UCSD-AML1 (cell line): ENCODE measurements around the gene CLIC1.
A peak's percentile ranks its signal among the peaks of the same experiment; 100 is the strongest.

Experiments used
- DNase-seq: peaks from one replicate; lab custom pipeline; 2025; ENCODE audit not compliant: unreplicated experiment; lab: John Stamatoyannopoulos, UW

The CLIC1 gene

GRCh38 chr6:31736021-31736767 is at the start of gene CLIC1:
CLIC1 (minus strand) TSS chr6:31736530; CDS start chr6:31736300, 230 bp downstream.
- DNase-seq = peak; percentile 91

GRCh38 chr6:31785475-31785874 is 49.1 kb upstream of the CLIC1 start:
- no peak for DNase-seq

DNA sequence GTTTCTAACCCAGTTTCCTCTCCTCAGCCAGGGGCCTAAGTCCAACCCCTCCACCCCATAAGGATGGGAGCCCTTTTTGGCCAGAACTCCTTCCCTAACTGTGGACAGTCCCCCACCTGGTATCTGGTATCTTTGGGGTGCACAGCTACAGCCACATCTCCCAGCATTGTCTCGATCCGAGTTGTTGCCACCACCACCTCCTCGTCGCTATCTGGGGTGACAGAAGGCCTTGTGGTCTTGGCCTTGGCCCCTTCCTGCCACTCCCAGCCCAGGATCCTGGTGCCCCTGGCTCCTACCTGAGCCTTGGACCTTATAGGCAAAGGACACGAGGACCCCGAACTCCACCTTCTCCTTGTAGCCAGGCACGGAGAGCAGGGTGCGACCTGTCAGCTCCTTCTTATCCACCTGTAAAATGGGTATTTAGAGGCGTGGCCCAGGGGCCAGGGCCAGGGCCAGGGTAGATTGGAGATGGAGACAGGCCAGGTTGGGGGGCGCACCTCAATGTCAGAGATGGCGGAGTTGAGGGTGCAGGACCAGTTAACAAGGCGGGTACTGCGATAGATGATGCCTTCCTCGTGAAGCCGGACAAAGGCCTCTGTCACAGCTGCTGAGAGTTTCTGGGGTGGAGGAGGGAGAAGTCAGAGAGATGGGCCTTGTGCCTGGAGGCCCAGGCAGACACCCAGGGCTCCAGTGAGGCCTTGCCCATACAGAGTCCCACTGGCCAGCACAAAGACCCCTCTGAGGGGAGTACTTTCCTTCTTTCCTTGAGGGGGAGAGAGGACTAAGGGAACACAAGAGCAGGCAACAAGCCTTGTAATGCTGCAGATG is 48.0 kb upstream of the CLIC1 start:
- no peak for DNase-seq

GRCh38 chr6:31782126-31782855 is 46.0 kb upstream of the CLIC1 start:
- no peak for DNase-seq

- DNase-seq = no peak
These were observed 45.2 kb upstream of the CLIC1 start for GRCh38 chr6:31781244-31782125.

- no peak for DNase-seq
These were observed 44.3 kb upstream of the CLIC1 start for GRCh38 chr6:31780507-31781243.

GRCh38 chr6:31779908-31780307 is 43.6 kb upstream of the CLIC1 start:
- no peak for DNase-seq

- DNase-seq = no peak
These were observed 42.9 kb upstream of the CLIC1 start for GRCh38 chr6:31778999-31779885.

DNA sequence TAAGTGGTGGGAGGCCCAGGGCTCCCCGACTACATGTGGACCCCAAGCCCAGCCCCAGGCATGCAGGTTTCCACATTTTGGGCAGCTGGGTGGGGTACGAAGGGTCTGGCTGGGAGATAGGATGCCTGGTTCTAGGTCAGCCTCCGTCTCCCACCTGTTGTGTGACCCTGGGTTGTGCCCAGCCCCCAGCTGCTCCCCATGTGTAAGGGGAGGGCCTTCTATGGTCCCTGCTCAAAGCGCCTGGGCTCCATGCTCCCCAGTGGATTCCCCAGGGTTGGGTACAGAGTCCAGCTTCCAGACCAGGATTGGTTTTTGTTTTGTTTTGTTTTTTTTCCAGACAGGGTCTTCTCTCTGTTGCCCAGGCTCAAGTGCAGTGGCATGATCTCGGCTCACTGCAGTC is 41.9 kb upstream of the CLIC1 start:
- DNase-seq = no peak

DNA sequence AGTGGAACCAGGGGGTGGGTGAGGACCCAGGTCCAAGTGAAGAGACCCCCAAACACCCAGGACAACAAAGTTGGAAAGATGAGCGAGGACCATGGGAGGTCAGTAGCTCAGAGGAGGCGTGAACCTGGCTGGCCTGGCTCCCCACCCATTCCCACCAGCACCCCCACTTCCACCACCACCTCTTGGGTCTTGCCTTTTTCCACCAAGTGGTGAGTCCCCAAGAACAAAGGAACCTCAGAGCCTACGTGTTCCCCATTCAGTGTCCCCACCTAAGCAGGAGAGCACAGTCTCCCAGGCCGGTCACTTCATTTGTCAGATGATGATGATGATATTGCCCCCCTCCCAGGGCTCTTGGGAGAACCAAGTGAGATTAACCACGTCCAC is 41.3 kb upstream of the CLIC1 start:
- DNase-seq = no peak

GRCh38 chr6:31776989-31777666 is 40.8 kb upstream of the CLIC1 start, which contains the start of gene VWA7:
VWA7 (minus strand) TSS chr6:31777328; CDS start chr6:31776779, 549 bp downstream.
- DNase-seq = peak; percentile 86

DNA sequence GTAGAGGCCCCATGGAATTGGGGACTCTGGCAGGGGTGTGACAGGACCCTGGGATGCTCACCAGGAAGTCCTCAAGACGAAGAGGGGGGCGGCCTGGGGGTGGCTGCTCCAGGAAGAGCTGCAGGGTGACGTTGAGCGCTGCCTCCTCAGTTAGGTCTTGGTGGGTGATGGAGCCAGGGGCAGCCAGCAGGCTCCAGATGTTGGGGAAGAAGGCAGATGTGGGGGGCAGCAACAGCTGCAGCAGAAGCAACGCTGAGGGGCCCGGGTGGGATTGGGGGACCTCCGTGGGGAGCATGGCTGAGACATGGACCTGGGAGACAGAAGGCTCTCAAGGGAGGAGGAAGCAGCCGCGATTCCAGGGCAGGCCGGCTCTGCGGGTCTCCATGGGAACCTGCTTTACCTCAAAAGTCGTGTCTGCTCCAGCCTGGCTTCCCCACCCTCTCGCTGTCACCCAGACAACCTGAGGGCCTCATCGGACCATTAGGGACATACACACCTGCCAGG is 40.2 kb upstream of the CLIC1 start:
- no peak for DNase-seq

GRCh38 chr6:31775633-31776484 is 39.5 kb upstream of the CLIC1 start:
- no peak for DNase-seq

- DNase-seq = no peak
These were observed 38.9 kb upstream of the CLIC1 start for GRCh38 chr6:31775184-31775583.

DNA sequence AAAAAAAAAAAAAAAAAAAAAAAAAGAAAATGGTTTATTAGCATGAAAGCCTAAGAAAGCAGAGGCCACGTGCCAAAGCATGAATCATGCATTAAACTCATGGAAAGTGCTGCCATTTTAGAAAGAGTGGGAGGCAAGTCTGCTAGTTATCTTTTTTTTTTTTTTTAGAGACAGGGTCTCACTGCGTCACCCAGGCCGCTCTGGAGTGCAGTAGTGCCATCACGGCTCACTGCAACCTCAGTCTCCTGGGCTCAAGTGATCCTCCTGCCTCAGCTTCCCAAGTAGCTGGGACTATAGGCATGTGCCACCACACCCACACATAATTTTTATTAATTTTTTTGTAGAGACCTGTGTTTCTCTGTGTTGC is 35.6 kb upstream of the CLIC1 start:
- DNase-seq = no peak

DNA sequence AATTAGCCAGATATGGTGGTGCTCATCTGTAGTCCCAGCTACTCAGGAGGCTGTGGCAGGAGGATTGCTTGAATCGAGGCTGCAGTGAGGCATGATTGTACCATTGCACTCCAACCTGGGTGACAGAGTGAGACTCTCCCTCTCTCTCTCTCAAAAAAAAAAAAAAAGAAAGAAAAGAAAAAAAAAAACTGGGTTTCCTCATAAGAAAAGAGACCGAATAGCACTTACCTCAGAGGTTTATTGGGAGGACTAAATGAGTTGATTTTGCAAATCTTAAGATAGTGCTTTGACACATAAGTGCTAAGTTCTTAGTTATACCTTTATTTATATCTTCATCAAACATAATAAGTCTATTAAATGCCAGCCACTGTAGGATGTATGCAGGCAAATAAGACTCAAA is 34.5 kb upstream of the CLIC1 start:
- DNase-seq = no peak

DNA sequence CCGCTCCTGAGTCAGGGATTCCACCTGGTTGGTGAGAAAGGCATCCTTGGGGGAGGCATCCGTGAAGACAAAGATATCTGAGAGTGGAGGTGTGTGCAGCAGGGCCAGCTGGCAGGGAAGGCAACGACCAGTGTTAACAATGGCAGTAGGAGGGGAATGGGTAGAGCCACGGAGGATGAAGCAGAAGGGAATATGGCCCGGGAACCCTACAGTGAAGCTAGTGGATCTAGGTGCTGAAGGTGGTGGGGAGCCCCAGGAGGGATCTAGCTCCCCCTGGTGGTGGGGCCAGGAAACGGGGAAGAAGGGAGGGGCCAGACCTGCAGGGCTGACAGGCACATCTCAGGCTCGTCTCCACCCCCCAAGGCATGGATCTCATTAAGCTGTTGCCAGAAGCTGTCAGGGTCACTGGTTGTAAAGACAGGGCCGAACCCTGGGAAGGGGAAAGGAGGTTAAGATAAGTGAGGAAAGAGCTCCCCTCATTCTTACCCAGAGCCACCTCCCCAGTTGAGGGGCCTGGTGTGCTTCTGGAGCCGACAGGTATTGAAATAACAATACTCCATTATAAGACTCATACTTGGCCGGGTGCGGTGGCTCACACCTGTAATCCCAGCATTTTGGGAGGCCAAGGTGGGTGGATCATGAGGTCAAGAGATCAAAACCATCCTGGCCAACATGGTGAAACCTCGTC is 33.5 kb upstream of the CLIC1 start:
- peak; percentile 88 for DNase-seq
